HG03097 (cell line): Measurements from ENCODE around the gene RUBCNL.

Experiments
- ATAC-seq: cut with Tn5 transposase; IDR thresholded peaks from one replicate; pipeline ENCODE4 v1.9.1; 2021; ENCODE audit not compliant: unreplicated experiment, low FRiP score

Gene RUBCNL

GRCh38 chr13:46343279-46343994 is 43.6 kb downstream of the RUBCNL start:
- no peak for ATAC-seq

- ATAC-seq: no peak
These were observed 44.5 kb downstream of the RUBCNL start for GRCh38 chr13:46342538-46342937.

- peak; percentile 48 for ATAC-seq
These were observed 45.8 kb downstream of the RUBCNL start for GRCh38 chr13:46341112-46341711.

- peak; percentile 14 for ATAC-seq
These were observed 46.4 kb downstream of the RUBCNL start for GRCh38 chr13:46340631-46341111.

DNA sequence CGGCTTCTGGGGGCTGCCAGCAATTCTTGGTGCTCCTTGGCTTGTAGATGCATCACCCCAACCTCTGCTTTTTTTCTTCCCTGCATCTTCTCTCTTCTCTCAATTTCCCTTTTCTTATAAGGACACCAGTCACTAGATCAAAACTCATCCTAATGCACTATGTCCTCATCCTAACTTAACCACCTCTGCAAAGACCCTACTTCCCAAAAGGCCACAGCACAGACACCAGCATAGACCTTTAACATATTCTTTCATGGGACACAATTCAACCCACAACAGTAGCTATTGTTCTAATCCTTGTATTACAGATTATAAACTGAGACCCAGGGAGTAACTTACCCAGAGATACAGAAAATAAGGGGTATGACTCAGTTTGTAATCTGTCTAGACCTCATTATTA is 47.0 kb downstream of the RUBCNL start:
- ATAC-seq: no peak

- ATAC-seq: no peak
These were observed 47.9 kb downstream of the RUBCNL start for GRCh38 chr13:46339035-46339666.

GRCh38 chr13:46337700-46338099 is 49.4 kb downstream of the RUBCNL start:
- ATAC-seq: no peak

GRCh38 chr13:46334035-46334822 is 52.8 kb downstream of the RUBCNL start:
- ATAC-seq: no peak

DNA sequence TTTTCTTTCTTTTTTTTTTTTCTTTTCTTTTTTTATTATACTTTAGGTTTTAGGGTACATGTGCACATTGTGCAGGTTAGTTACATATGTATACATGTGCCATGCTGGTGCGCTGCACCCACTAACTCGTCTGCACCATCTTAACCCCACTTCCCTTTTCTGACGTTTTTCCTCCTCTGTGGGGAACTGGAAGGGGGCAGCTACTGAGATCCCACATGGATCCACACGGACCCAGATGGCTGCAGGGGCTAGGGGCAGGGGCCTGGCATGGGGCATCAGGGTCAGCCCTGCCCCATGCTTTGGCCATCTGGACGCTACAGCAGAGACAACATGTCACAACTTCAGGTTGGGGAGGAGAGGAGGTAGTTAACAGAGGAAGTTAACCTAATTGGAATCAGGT is 54.3 kb downstream of the RUBCNL start:
- no peak for ATAC-seq

GRCh38 chr13:46329624-46330023 is 57.4 kb downstream of the RUBCNL start:
- ATAC-seq: no peak

DNA sequence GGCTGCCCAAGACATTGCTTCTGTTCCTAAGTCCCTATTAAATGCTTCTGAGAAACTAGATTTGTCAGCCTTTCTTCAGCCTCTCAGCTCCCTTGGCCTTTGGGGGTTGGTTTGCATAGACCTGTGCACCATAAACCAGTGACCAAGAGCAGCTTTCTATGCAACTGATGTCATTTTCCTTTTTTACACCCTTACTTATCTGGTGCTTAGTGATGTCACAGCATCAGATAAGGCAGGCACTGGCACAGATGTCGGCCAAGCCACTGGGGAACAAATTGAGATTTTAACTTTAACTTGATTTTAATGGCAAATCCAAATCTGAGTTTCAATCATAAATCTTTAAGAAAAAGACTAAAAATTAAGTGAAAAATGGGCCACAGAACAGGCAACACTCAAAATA is 59.8 kb downstream of the RUBCNL start:
- no peak for ATAC-seq

DNA sequence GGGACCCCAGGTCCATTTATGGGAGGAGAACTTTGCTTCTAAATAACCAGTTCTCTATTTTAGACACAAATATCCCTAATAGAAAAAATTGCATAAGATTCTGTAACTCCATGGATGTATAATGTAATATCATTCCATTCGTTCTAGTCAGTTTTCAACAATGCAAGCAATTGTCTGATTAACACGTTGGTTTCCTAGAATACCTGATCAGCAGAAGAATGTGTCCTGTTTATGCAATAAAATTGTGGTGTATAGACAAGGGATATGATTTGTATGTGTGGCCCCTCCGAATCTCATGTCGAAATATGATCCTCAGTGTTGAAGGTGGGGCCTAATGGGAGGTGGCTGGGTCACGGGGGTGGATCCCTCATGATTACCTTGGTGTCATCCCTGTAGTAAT is 62.1 kb downstream of the RUBCNL start:
- no peak for ATAC-seq

GRCh38 chr13:46321494-46322225 is 65.4 kb downstream of the RUBCNL start:
- no peak for ATAC-seq

- ATAC-seq: no peak
These were observed 66.2 kb downstream of the RUBCNL start for GRCh38 chr13:46320821-46321220.

GRCh38 chr13:46320406-46320805 is 66.6 kb downstream of the RUBCNL start:
- ATAC-seq: no peak

- ATAC-seq: no peak
These were observed 68.1 kb downstream of the RUBCNL start for GRCh38 chr13:46318986-46319385.

- ATAC-seq: no peak
These were observed 69.9 kb downstream of the RUBCNL start for GRCh38 chr13:46317120-46317519.

DNA sequence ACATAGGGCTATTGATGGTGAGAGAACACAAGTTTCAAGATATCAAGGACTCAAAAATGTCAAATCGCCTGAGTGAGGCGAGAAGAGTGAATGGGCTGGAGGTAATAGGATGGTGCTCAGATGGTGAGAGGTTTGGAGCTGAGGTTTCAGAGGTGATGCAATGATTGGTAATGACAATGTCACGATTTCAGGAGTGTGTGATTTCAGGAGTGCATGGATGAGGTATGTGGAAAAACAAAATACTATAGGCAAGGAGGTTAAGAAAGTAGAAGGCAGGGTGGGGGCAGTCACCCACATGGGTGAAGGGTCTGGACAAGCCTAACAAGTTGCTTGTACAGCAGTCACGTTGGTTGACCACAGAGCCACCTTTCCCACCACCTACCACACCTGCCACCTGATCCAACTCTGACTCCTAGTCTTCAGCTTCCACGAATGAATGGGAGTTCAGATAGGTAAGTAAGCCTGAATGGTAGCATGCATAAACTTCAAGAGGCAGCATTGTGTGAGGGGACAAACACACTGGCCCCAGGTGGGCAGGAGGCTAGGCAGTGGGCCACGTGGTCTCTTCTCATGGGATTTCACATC is 71.5 kb downstream of the RUBCNL start:
- ATAC-seq: no peak

DNA sequence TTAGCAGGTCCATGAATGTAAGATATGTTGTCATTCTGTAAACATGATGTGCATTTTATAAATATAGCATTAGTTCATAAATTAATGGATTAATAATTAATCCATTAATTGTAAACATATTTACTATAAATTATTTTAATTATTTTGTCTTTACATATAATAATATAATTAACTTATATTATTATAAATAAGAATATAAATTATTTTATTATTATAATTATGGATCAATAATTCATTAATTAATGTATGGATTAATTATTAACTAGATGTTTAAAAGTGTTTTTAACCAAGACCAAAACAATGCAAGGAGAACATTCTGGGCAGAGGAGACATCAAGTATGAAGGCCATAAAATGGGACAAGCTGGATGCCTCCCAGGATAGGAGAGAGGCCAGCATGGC is 72.0 kb downstream of the RUBCNL start:
- no peak for ATAC-seq

DNA sequence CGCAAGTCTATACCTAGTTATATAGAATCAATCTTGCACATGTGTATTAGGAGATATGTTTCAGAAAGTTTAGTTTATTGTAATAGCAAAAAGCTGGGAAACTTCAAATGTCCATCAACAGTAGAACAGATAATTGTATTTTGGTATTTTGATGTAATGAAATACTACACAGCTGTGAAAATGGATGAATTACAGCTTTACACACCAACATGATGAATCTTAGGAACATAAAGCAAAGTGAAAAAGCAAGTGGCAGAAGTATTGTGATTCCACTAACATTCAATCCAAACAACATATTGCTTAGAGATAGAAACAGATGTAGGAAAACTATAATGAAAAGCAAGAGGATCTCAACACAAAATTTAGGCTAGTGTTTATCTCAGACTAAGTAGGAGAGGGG is 72.5 kb downstream of the RUBCNL start:
- no peak for ATAC-seq
